Stimulated activated CD8-positive, alpha-beta memory T cell treated with anti-CD3 and anti-CD28 coated beads, Interleukin-7, amount 100 ng/mL, for 48 hours (primary cell): ENCODE data around the gene PPM1A.

Source experiments
- DNase-seq, 2 donors: peaks; one replicate each; pipeline ENCODE4 v3.0.0-alpha.2; 2020; ENCODE audit warnings: low read depth in 1 of 2; ENCODE audit errors: extremely low read depth in 1 of 2

PPM1A gene

DNA sequence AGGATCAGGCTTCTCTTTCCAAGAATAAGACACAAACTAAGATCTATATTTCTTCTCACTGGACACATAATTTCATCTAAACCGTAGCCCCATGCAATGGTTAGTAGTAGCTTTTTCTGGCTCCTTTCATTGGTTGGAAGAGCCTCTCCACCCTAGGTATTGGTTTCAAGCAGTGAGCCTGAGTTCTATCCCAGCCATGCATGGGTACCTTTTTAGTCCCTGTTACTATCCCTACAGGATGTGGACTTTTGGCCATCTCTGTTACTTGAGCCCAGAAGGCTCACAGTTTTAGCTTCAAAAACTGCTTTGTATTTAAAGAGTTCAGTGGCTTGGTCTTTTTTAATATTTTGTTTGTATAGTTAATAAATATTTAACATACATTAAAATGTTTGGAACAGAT is 16.1 kb downstream of the PPM1A start:
- no peak for DNase-seq

DNA sequence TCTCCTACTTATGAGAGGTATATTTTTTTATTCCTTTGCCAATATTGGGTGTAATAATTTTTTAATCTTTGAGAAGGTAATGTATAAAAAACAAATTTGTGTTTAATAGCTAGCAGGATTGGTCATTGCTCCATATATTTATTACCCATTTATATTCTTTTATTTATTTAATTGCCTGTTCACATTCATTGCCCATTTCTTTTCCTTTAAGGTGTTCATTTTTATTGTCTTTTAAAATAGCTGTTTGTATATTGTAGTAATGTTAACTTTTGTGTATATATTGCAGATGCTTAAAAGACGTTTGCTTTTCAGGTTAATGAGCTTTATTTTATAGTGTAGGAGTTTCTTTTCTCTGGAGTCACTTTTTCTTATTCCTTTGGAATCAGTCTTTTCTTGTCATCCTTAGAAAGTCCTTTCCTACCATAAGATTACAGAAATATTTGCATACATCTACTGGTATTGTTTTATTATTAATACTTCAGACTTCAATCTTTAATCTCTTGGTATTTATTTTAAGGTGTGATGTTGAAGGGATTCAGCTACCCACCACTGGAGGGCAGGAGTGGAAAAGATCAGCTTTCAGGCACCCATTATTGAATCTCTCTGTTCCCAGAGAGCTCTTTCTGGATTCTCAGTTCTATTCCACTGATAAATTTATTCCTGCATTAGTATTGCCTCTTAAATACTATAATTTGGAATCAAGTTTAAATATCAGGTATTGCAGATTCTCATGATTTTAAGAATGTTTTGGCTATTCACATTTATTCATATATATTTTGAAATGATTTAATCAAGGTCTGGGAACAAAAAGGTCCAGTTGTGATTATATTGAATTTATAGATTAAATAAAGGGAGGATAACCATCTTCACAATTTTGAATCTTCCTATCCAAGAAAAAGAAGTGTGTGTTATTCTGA is 17.3 kb downstream of the PPM1A start:
- DNase-seq = no peak

DNA sequence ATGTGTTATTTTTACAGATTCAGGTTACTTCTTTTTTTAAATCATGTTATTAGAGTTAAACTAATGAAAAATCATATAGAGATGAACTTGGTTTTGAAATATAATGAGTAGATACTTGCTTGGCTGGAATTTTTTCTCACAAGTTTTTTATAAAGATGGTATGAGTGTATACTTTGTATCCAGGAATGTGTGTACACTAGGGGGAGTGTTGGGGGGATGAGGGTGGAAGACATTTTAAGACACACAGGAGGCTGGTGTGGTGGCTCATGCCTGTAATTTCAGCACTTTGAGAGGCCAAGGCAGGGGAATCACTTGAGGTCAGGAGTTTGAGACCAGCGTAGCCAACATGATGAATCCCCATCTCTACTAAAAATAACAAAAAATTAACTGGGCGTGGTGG is 23.2 kb downstream of the PPM1A start:
- DNase-seq = no peak

DNA sequence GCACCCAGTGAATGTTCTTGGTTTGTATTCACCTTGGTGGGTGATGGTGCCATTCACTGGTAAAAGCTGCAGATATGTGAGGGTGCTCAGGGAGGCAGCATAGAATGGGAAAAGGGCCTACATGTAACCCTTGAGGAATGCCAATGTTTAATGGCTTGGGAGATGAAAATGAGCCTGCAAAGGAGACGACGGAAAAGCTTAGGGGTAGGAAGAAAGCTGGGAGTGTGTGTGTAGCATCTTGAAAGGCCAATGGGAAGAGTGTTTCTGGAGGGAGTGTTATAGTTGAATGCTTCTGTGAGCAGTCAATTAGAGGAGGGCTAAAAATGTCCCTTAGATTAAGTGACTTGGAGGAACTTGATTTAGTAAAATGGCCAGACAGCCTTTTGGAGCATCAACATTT is 24.9 kb downstream of the PPM1A start:
- DNase-seq = no peak

DNA sequence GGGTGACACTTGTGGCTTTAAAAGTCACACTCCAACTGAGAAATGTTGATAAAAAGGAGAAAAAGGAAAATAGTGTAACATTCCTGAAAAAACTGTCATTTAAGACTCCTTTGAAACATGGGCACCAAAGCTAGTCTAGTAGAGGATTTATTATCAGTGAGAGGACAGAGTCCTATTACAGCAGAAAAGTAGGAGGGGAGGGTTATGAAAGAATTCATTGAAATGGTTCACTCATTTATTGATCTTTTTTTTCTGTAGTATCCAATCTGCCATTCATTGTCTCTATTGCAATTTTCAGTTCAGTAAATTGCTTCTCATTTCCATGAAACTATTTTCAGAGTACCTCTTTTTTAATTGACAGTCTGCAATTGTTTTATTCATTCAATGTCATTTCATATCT is 25.4 kb downstream of the PPM1A start:
- DNase-seq = no peak

DNA sequence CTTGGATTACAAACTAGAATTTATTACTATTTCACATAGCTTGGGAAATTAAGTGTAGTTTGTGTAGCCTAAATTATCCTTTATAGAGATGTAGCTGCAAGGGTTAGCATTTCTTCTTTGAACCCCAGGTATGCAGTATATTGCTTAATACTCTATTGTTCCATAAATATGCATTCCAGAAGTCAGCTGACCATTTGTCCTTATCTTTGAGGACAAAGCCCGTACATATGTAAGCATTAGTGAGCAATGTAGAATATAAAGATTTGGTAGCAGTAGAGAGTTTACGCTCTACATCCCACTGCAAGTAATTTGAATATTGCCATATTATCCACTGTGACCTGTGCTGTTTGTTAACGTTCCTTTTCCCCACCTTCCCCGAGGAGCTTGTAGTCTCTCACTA is 26.9 kb downstream of the PPM1A start:
- no peak for DNase-seq

DNA sequence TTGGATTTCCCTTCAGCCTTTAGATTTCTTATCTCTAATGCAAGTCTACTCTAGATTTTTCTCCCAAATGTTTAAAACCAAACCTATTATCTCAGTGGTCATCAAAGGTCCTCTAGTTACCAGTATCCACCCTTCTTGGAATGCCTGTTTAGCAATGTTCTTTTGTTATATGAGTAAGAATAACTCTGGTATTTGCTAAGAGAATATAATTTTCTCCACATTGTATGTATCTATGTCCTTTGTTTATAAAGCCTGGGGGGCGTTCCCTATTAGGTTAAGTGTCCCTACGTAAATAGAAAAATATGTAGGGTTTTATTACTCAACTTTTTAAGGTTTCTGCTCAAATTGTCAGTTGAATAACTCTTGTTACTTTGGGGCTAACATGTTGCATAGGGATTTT is 27.3 kb downstream of the PPM1A start:
- no peak for DNase-seq

DNA sequence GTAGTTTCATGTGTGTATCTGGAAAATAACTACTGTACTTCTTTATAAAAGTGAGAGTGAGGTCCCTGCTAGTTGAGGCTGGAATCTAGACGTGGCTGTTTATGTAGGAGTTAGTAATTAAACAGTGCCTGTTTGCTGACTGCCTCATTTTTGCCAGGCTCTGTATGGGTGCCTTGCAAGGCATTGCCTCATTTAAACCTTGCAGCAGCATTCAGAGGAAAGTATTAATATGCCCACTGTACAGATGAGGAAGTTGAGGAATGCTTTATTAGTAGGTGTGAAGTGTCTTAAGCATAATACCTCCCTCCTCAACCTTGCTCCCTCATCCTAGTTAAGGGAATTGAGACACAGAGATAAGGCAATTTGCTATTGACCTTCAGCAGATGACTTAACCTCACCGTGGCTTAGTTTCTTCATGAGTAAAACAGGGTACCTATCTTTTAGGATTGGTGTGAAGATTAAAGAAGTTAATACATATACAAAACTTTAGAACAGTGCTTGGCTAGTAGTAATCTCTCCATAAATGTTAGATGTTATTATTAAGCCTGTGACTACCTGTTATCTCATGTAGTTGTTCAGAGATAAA is 28.7 kb downstream of the PPM1A start:
- no peak for DNase-seq

DNA sequence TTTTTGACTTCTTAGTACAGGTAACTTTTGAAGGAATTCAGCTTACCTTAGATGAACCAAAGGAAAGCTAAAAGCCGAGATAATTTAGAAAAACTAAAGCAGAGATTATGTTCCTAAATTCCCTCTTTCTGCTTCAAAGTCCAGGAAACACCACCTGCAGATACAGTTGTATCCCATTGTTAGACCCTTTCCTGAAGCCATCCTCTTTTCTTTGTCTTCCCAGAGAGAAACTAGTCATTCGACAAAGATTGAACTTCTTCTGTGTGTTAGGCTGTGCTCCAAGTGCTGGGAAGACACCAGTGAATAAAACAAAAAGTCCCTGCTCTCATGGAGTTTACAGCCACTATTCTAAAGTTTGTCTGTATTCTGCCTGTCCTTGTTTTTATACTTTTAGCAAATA is 29.3 kb downstream of the PPM1A start:
- no peak for DNase-seq

DNA sequence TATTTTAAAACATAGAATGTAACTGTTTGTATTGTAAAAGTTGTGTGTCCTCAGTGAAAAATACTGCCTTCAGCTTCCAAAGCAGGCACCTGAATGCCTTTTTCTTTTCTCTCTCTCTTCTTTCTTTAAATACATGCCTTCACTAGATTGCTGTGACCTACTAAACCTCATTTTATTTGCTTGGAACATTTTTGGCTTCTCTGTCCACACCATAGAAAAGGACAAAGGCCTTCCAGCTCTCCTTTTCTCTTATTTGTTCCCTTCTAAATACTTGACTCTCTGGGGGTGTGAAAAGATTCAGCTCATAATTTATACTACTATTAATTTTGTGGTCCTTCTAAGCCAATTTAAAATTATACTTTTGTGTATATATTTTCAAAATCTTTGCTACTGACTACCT is 38.4 kb downstream of the PPM1A start:
- no peak for DNase-seq

DNA sequence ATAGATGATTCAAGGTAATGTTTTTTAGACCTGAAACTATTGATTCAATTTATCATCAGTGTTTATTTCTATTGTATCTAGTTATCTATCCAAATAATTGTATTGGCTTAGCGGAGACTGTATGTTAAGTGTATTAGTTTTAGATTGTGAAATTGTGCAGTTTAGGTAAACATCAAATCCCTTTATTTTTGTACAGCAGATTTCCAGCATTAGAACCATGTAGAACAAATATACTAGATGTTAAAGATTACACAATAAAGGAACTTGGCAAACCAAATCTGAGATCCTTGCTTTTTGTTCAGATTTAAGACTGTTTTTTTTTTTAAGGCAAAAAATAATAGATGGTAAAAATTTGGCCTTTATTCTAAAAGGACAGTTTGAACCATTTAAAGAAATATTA is 39.3 kb downstream of the PPM1A start:
- no peak for DNase-seq

DNA sequence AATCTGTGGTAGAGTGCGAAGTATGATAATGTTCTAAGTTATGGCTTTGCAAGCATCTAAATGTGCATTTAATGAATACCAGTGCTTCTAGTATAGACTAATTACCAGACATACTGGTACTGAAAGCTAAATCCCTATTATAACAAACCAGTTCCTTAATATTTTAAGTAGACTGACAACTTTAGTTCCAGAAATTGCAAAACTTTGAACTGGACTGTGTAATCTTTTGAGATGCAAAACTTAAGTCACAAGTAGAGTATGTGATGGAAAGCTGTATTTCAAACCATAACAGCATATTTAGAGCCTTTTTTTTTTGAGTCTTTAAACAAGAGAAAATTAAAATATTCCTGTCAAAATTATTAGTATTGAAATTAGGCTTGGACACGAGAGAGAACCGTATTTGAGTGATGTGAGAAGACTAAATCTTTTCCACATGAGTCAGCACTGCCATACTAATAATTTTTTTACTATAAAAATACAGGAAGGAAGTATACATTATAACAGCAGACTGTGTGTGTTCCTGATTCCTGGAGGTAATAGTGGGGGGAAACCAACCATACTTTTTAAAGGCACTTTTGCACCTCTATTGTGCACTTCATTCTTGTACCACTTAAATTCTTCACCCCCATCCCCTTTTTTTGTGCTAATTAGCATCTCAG is 45.5 kb downstream of the PPM1A start:
- DNase-seq = no peak

DNA sequence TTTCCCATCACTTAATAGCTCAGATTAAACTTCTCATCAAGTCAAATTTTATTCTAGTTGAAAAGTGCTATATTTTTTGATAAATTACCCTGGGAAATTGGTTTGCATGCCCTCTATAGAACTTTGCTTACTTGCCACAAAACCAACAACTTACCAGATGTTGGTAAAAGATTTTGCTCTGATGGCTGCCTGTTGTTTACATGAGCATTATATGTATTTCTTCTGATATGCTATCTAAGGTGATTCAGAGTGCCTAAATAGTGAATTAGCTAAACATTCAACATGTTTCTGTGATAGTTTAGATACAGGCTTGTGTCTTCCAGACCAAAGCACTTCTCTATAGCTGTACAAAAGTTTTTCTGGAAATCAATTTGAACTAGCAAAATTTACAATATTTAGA is 51.0 kb downstream of the PPM1A start:
- DNase-seq = no peak

DNA sequence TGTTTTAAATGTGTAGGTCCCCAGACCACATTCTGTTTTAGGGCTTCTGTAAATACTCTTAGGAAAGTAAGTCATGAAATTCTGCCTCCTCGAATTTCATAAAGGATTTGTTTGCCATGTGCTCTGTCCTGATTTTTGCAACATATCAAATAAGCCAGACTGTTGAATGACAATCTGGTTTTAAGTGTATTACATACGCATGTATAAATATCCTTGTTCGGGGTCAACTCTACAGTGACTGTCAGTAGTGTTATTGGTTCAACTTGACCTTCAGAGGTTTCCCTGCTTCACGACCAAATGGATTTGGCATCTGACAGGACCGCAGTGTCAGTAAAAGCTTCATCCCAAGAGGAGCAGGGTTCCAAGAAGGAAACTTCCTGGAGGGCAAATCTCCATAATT is 52.7 kb downstream of the PPM1A start:
- no peak for DNase-seq

DNA sequence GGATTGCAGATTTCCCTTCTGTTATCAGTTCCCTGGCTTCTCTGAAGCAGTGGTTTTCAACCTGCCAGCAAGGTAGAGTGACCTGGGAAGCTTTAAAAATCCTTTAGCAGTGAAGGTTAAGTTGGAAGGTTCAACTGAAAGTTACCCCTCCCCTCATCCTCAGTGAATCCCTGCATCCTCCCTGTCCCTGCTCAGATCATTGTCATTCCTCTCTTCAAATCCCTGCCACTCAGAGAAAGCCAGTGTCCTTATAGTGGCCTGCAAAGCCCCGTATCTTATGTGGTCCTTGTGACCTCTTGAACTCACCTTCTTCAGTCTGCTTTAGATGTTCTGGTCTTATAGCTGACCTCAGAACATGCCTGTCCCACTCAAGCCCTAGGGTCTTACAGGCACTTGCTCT is 53.6 kb downstream of the PPM1A start:
- DNase-seq = no peak

DNA sequence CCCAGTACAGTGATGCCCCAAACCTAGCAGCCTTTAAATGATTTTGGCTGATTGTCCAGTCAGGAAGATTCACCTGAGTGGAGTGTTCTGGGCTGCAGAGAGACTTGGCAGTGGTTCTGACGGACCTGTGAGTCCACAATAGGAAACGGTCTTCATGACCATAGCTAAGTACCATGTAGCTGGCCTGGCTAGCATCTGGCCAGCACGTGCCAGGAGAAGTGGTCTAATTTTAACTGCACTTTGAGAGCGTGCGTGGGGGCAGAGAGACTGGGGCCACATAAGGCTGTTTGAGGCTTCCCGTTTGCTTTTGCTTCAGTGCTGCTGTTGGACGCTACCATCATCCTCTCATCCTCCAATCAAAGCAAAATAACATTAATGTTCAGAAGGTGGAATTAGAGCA is 54.7 kb downstream of the PPM1A start:
- DNase-seq = no peak

DNA sequence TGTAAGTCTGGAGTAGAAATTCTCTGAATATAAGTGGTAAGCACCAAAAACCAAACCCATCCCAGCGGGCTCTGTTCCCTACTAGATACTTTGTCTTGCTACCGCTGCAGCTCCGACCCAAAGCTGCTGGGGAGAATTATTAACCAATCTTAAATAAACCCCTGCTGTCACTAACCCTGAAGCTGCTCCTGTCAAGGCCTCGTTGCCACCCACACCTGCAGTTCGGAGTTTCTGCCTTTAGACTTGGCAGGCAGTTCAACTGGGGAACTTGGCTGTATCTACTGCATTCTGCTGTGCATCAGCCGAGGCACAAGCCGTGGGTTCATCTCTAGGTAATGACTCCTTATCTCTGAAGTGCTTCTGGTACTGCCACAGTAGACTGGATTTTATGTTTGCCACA is 55.5 kb downstream of the PPM1A start:
- DNase-seq = no peak

DNA sequence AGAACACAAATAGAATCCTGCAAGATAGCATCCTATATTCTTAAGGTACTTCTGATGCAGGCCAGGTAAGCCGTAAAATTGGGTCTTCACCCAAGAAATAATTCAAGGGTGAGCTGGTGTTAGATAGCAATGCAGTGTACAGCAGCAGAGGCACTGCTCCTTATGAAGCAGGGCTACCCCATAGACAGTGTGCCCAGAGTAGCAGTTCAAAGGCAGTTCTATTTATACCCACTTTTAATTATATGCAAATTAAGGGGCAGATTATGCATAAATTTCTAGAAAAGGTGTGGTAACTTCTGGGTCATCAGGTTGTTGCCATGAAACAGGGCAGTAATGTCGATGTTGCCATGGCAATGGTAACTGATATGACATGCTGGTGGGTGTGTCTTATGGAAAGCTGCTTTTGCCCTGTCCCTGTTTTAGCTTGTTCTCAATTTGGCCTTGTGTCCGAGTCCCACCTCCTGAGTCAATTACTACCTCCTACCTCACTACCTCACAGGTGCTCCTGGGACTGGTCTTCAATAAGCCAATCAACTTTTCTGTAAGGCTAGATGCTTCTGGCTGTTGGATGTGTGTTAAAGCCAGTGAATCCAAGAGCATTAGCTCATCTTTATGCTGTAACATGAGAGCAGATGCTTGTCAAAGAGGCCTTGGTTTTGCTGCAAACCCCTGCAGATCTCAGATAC is 61.0 kb downstream of the PPM1A start:
- DNase-seq = no peak

DNA sequence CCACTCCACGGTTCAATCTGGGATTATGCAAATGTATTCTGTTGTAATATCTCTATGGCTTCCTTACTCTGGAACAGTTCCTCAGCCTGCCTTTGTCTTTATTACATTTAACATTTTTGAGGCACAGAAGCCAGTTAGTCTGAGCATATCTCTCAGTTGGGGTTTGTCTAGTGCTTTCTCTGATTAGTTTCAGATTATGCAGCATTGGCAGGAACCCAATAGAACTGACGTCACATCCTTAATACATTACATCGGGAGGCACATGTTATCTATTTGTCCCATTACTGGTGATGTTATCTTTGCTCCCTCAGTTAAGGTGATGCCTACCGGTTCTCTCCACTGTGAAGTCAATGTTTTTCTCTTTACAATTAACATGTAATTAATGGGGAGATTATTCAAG is 62.4 kb downstream of the PPM1A start:
- DNase-seq = no peak

DNA sequence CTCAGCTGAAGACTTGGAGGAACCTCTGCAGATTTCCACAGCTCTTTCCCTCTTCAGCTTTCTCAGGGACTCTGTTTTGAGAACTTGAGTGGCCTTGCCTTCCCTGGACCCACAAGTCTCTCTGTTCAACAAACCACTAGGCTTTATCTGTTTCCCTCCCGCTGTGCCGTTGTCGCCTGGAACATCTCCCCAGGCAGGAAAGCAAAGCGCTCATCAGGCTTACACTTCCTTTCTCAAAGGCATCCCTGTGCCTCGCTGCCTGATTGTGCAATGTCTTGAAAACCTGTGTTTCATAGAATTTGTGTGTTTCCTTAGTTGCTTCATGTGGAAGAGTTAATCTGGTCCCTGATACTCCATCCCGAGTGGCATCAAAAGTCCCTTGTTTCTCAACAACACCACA is 64.1 kb downstream of the PPM1A start:
- no peak for DNase-seq

DNA sequence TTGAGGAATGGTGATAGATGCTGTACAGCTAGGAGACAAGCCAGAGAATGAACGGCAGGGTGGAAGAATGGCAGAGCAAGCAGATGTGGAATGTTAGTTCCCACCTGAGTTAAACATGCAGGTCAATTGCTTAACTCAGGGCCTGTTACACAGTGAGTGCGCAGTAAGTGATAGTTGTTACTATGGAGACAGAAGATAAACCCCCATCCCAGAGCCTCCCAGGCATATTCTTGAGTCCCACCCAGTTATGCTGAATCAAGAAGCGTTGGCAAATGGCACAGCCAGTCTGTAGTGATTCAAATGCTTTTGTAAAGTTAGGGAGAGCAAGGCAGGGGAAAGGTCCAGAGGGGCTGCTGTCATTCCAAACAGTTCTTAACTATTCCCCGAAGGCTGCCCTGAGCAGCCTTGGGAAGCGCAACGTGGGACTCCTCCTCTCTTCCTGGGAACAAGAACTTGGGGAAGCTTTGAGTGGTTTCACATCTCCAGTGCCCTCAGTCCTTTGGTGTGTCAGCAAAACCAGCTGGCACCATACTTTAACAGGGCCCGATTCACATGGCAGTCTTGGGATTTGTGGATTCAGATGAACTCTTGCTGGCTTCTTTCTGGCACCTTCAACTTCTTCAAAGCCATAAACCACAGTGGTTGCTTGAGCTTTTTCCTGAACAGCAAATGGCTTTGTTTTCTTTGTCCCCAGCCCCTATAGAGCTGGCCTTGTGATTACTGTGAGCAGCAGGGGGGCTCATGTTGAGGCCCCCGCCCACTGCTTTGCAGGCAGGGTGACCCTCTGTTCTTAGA is 66.4 kb downstream of the PPM1A start:
- no peak for DNase-seq
